ENCODE data around the gene COL5A2. TPM values are rescaled to one million over a fixed set of nuclear protein-coding genes. Genes with fewer than 3 reads are reported as not detected.

Gene COL5A2
- total and polyA plus RNA-seq, 4 donors = 3.2 to 83.5 (median 9.1) TPM

DNA sequence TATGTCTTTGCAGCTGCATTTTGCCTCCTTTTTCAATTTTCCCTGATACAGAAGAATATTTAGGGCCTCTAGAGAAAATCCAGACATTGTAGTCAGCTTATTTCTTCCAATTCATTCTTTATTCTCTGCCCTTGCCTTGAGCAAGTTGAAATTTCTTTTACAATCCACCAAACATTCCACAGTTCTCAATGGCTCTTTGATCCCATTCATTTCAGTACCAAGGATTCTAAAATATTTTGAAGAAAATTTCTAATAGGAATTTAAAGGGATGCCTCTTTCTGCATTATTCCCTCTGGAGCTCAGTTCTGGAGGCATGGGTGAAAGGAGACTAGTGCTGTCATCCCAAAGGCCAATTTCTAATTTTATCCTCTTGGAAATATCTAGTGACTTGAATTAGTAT, 61.2 kb downstream of the COL5A2 start:
- Histone ChIP-seq H3K4me3 (ENCODE audit: low read depth in 1 of 3, low read length in 3 of 3) (no peak overlapping the region), H3K9ac (ENCODE audit: low read depth in 1 of 2, low read length in 2 of 2) (no peak overlapping the region), H3K4me1 (ENCODE audit: control insufficient read depth in 4 of 4, insufficient read depth in 4 of 4, low read length in 3 of 4) (no peaks in the 10 kb centered on the region), H3K27ac (ENCODE audit: low read depth in 1 of 2, low read length in 2 of 2) (no peak overlapping the region), H3K36me3 (ENCODE audit: control insufficient read depth in 4 of 4, insufficient read depth in 3 of 4, low read depth in 1 of 4, low read length in 3 of 4) (no peaks in the 10 kb centered on the region), H3K9me3 (ENCODE audit: control insufficient read depth in 4 of 4, low read length in 3 of 4) (no peaks in the 10 kb centered on the region), H3K27me3 (ENCODE audit: control insufficient read depth in 4 of 4, insufficient read depth in 4 of 4, low read length in 3 of 4) (no peaks in the 10 kb centered on the region)
- DNase-seq (ENCODE audit: low spot score) = no peak
- TF ChIP-seq TAF1 (conservative IDR thresholded peaks at IDR 0.05) = no peak
- no peak for TF ChIP-seq GABPA (IDR thresholded peaks at IDR 0.05 in 1 of 2, conservative IDR thresholded peaks at IDR 0.05 in 1 of 2)
- TF ChIP-seq RXRA (IDR thresholded peaks at IDR 0.05) = no peak
- TF ChIP-seq ATF3 (IDR thresholded peaks at IDR 0.05) = no peak
- no peak for TF ChIP-seq EGR1 (IDR thresholded peaks at IDR 0.05; ENCODE audit: low read depth in 2 of 2)
- TF ChIP-seq JUND (IDR thresholded peaks at IDR 0.05) = no peak
- TF ChIP-seq ZBTB33 (IDR thresholded peaks at IDR 0.05) = no peak
- TF ChIP-seq RAD21 (IDR thresholded peaks at IDR 0.05) = no peak
- no peak for TF ChIP-seq NR2F2 (IDR thresholded peaks at IDR 0.05)
- TF ChIP-seq FOXA2 (IDR thresholded peaks at IDR 0.05) = no peak
- TF ChIP-seq YY1 (IDR thresholded peaks at IDR 0.05) = no peak
- no peak for TF ChIP-seq HNF4A (conservative IDR thresholded peaks at IDR 0.05)
- TF ChIP-seq CTCF (IDR thresholded peaks at IDR 0.05; ENCODE audit: low read depth, low read length, missing input control) = no peak

- no peaks in the 10 kb centered on the region for H3K36me3 ChIP-seq (ENCODE audit: control insufficient read depth in 4 of 4, insufficient read depth in 3 of 4, low read depth in 1 of 4, low read length in 3 of 4)
- TF ChIP-seq FOXA2 (IDR thresholded peaks at IDR 0.05) = no peak
- no peak for TF ChIP-seq TAF1 (conservative IDR thresholded peaks at IDR 0.05)
- no peak for TF ChIP-seq REST (IDR thresholded peaks at IDR 0.05)
- TF ChIP-seq HNF4G (IDR thresholded peaks at IDR 0.05) = no peak
- TF ChIP-seq, protein P1, sequence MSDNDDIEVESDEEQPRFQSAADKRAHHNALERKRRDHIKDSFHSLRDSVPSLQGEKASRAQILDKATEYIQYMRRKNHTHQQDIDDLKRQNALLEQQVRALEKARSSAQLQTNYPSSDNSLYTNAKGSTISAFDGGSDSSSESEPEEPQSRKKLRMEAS (IDR thresholded peaks at IDR 0.05) = no peak
- no peak for TF ChIP-seq ATF3 (IDR thresholded peaks at IDR 0.05)
- no peak for TF ChIP-seq RAD21 (IDR thresholded peaks at IDR 0.05)
- no peak for TF ChIP-seq CTCF (IDR thresholded peaks at IDR 0.05; ENCODE audit: low read depth, low read length, missing input control)
- TF ChIP-seq FOXA1 (IDR thresholded peaks at IDR 0.05) = no peak
- TF ChIP-seq SP1 (IDR thresholded peaks at IDR 0.05) = no peak
- TF ChIP-seq NR2F2 (IDR thresholded peaks at IDR 0.05) = no peak
- no peak for TF ChIP-seq JUND (IDR thresholded peaks at IDR 0.05)
- no peak for TF ChIP-seq ZBTB33 (IDR thresholded peaks at IDR 0.05)
- no peak for TF ChIP-seq HNF4A (conservative IDR thresholded peaks at IDR 0.05)
- no peak for TF ChIP-seq YY1 (IDR thresholded peaks at IDR 0.05)
- no peak for TF ChIP-seq GABPA (IDR thresholded peaks at IDR 0.05 in 1 of 2, conservative IDR thresholded peaks at IDR 0.05 in 1 of 2)
- TF ChIP-seq RXRA (IDR thresholded peaks at IDR 0.05) = no peak
- no peak for TF ChIP-seq EGR1 (IDR thresholded peaks at IDR 0.05; ENCODE audit: low read depth in 2 of 2)
- H3K27me3 ChIP-seq (ENCODE audit: control insufficient read depth in 4 of 4, insufficient read depth in 4 of 4, low read length in 3 of 4) = no peaks in the 10 kb centered on the region
- WGBS = 68% methylated on average over 1 of the region's 1 CpG
- H3K9ac ChIP-seq (ENCODE audit: low read depth in 1 of 2, low read length in 2 of 2) = no peak overlapping the region
- H3K4me3 ChIP-seq (ENCODE audit: low read depth in 1 of 3, low read length in 3 of 3) = no peak overlapping the region
- H3K9me3 ChIP-seq (ENCODE audit: control insufficient read depth in 4 of 4, low read length in 3 of 4) = no peaks in the 10 kb centered on the region
- no peaks in the 10 kb centered on the region for H3K4me1 ChIP-seq (ENCODE audit: control insufficient read depth in 4 of 4, insufficient read depth in 4 of 4, low read length in 3 of 4)
- no peak for DNase-seq (ENCODE audit: low spot score)
- H3K27ac ChIP-seq (ENCODE audit: low read depth in 1 of 2, low read length in 2 of 2) = no peak overlapping the region
Measured at GRCh38 chr2:189116979-189117378, 62.6 kb downstream of the COL5A2 start.
